NB4 (cell line): ENCODE measurements around the gene RELCH.
A peak's percentile ranks its signal among the peaks of the same experiment; 100 is the strongest.

Experiments used
- DNase-seq: peaks from one replicate; pipeline ENCODE4 v3.0.0; 2010; ENCODE audit warnings: low read depth
- H3K4me3 ChIP-seq: one replicate; pipeline ENCODE4 v1.5.1; 2011; ENCODE audit warnings: mild to moderate bottlenecking, low read depth, low read length, moderate library complexity
- CTCF ChIP-seq: IDR thresholded peaks from one replicate; pipeline ENCODE4 v1.5.1; 2012; ENCODE audit warnings: low read depth, low read length
- MAX ChIP-seq: IDR thresholded peaks from 2 replicates; pipeline ENCODE4 v1.6.1; 2011; ENCODE audit warnings: low read depth, low read length
- MYC ChIP-seq: IDR thresholded peaks from 2 replicates; pipeline ENCODE4 v1.6.1; 2011; ENCODE audit warnings: low read depth, low read length
- POLR2A ChIP-seq: IDR thresholded peaks from 2 replicates; pipeline ENCODE4 v1.6.1; 2011; ENCODE audit warnings: mild to moderate bottlenecking; ENCODE audit not compliant: insufficient read length; ENCODE audit errors: extremely low read depth

RELCH gene

GRCh38 chr18:62277045-62277444, 90.0 kb downstream of the RELCH start:
- no peak for TF ChIP-seq MYC
- no peak for TF ChIP-seq CTCF
- no peak for TF ChIP-seq MAX
- TF ChIP-seq POLR2A, result no peak
- DNase-seq, result no peak
- H3K4me3 ChIP-seq, result no peak overlapping the region

GRCh38 chr18:62279561-62279960, 92.5 kb downstream of the RELCH start:
- no peak for DNase-seq
- H3K4me3 ChIP-seq, result no peak overlapping the region
- no peak for TF ChIP-seq CTCF
- no peak for TF ChIP-seq MYC
- no peak for TF ChIP-seq MAX
- no peak for TF ChIP-seq POLR2A

- DNase-seq, result no peak
- TF ChIP-seq POLR2A (no peak), MYC (no peak)
- no peak overlapping the region for H3K4me3 ChIP-seq
Observed at GRCh38 chr18:62280058-62280457, 93.0 kb downstream of the RELCH start.

- no peak overlapping the region for H3K4me3 ChIP-seq
- TF ChIP-seq POLR2A (no peak), MAX (no peak)
- DNase-seq, result no peak
Observed at GRCh38 chr18:62280786-62281185, 93.7 kb downstream of the RELCH start.

GRCh38 chr18:62281684-62282083, 94.6 kb downstream of the RELCH start:
- no peak overlapping the region for H3K4me3 ChIP-seq
- peak; percentile 7 for DNase-seq
- TF ChIP-seq MYC (no peak), CTCF (no peak), MAX (no peak), POLR2A (no peak)

- no peak for TF ChIP-seq CTCF
- no peak for TF ChIP-seq POLR2A
- no peak for TF ChIP-seq MAX
- TF ChIP-seq MYC, result no peak
- no peak for DNase-seq
- no peak overlapping the region for H3K4me3 ChIP-seq
Observed at GRCh38 chr18:62282188-62282629, 95.2 kb downstream of the RELCH start.

GRCh38 chr18:62284637-62285036, 97.6 kb downstream of the RELCH start:
- H3K4me3 ChIP-seq, result no peak overlapping the region
- no peak for DNase-seq
- TF ChIP-seq CTCF (no peak), MAX (no peak), MYC (no peak), POLR2A (no peak)
